Measurements from ENCODE around the gene ACAP2.
"Not testable (repeated sequence)": the region's sequence is repeated elsewhere in the genome, so short reads cannot be mapped to it uniquely, and the experiment has no call there.

The ACAP2 gene

GRCh38 chr3:195442573-195443390, at the start of gene ACAP2:
ACAP2 (minus strand) TSS chr3:195443020; CDS start chr3:195442847, 173 bp downstream.
- peak; percentile 98 for DNase-seq (ENCODE audit: low read depth, low spot score)

GRCh38 chr3:195475614-195476013, 32.8 kb upstream of the ACAP2 start:
- DNase-seq (ENCODE audit: low read depth, low spot score) = no peak

GRCh38 chr3:195475116-195475515, 32.3 kb upstream of the ACAP2 start:
- not testable (repeated sequence) for DNase-seq (ENCODE audit: low read depth, low spot score)

GRCh38 chr3:195468841-195469240, 26.0 kb upstream of the ACAP2 start:
- no peak for DNase-seq (ENCODE audit: low read depth, low spot score)

- no peak for DNase-seq (ENCODE audit: low read depth, low spot score)
Observed at GRCh38 chr3:195468391-195468776, 25.6 kb upstream of the ACAP2 start.

- no peak for DNase-seq (ENCODE audit: low read depth, low spot score)
Observed at GRCh38 chr3:195467641-195468390, 25.0 kb upstream of the ACAP2 start.

GRCh38 chr3:195466251-195466650, 23.4 kb upstream of the ACAP2 start:
- no peak for DNase-seq (ENCODE audit: low read depth, low spot score)

- not testable (repeated sequence) for DNase-seq (ENCODE audit: low read depth, low spot score)
Observed at GRCh38 chr3:195462922-195463321, 20.1 kb upstream of the ACAP2 start.

GRCh38 chr3:195462308-195462610, 19.4 kb upstream of the ACAP2 start:
- no peak for DNase-seq (ENCODE audit: low read depth, low spot score)

- no peak for DNase-seq (ENCODE audit: low read depth, low spot score)
Observed at GRCh38 chr3:195461594-195462307, 18.9 kb upstream of the ACAP2 start.

GRCh38 chr3:195460091-195460713, 17.4 kb upstream of the ACAP2 start:
- DNase-seq (ENCODE audit: low read depth, low spot score) = no peak

- DNase-seq (ENCODE audit: low read depth, low spot score) = no peak
Observed at GRCh38 chr3:195458316-195458717, 15.5 kb upstream of the ACAP2 start.

GRCh38 chr3:195455789-195456188, 13.0 kb upstream of the ACAP2 start:
- no peak for DNase-seq (ENCODE audit: low read depth, low spot score)

- DNase-seq (ENCODE audit: low read depth, low spot score) = no peak
Observed at GRCh38 chr3:195453236-195453635, 10.4 kb upstream of the ACAP2 start.

GRCh38 chr3:195451373-195452015, 8.7 kb upstream of the ACAP2 start:
- DNase-seq (ENCODE audit: low read depth, low spot score) = no peak

- peak; percentile 45 for DNase-seq (ENCODE audit: low read depth, low spot score)
Observed at GRCh38 chr3:195450731-195451229, 8.0 kb upstream of the ACAP2 start.

GRCh38 chr3:195448205-195448875, 5.5 kb upstream of the ACAP2 start:
- DNase-seq (ENCODE audit: low read depth, low spot score) = no peak

- DNase-seq (ENCODE audit: low read depth, low spot score) = no peak
Observed at GRCh38 chr3:195447201-195447600, 4.4 kb upstream of the ACAP2 start.

- no peak for DNase-seq (ENCODE audit: low read depth, low spot score)
Observed at GRCh38 chr3:195446359-195446758, 3.5 kb upstream of the ACAP2 start.

GRCh38 chr3:195445885-195446284, 3.1 kb upstream of the ACAP2 start:
- no peak for DNase-seq (ENCODE audit: low read depth, low spot score)

Data from brain pericyte (primary cell).